Measurements from ENCODE around the gene SH2D7. TPM values are rescaled to one million over a fixed set of nuclear protein-coding genes. Genes with fewer than 3 reads are reported as not detected.

SH2D7 gene
- total and polyA plus RNA-seq, 2 experiments from 2014 or later, result 0.31 TPM; not detected in 1

DNA sequence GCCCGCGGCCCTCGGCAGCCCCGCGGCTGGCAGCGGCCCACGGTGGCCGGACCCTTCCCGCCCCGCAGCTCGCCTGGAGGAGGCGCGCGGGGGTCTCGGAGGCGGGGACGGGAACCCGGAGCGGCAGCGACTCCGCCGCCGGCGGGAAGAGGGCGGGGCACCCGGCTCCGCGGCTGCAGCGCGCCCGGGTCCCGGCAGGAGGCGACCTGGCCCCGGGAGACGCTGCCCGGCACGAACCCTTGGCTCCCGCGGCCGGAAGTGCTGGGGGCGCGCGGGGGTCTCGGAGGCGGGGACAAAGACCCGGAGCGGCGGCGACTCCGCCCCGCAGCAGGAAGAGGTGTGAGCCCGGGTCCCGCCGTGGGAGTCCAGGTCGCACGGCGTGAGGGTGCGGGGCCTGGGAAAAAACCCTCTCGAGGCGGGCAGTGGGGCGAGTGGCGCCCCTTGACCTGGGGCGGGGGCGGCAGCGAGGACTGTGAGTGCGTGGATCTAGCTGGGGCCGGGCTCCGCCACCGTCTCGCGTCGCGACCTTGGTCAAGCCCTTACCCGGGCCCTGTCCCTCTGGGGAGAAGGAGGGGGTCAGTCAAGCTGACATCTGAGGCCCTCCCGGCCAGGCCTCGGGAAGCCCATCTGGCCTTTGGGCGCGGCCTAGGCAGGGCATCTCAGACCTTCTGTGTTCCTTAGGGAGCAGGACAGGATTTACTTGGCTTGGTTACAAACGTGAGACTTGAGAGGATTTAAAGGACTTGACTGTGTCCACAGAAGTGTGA is 39.1 kb downstream of the SH2D7 start, which contains the start of gene CIB2:
Gene CIB2 (minus strand): TSS at position 151 of the 767 bp plus-strand sequence. CDS start 230 bp downstream, outside the sequence.
- Histone ChIP-seq H3F3A (replicated peaks; ENCODE audit: low read depth) (0 out of 2 replicates have a peak, but pooled peaks cover 6% of the 10 kb centered on the region), H3K27ac (ENCODE audit: low read depth) (peak within 1 kb of the TSS; percentile 64; the same call in 1 of the 2 replicates), H2AFZ (peak within 1 kb of the TSS; percentile 95), H3K27me3 (ENCODE audit: insufficient read depth) (no peaks in the 10 kb centered on the region), H3K4me1 (ENCODE audit: insufficient read depth) (peaks cover 20% of the 10 kb centered on the region; the same call in 1 of the 2 replicates), H3K79me2 (replicated peaks; ENCODE audit: insufficient read depth) (peaks cover 3% of the 10 kb centered on the region; the same call in 1 of the 2 replicates), H3K4me3 (peak within 1 kb of the TSS; percentile 86), H3K36me3 (ENCODE audit: insufficient read depth) (no peaks in the 10 kb centered on the region), H3K4me2 (peak within 1 kb of the TSS; percentile 96), H3K9me2 (ENCODE audit: insufficient read depth) (no peaks in the 10 kb centered on the region), H4K20me1 (replicated peaks; ENCODE audit: insufficient read depth) (no peaks in the 10 kb centered on the region)
- Mint-ChIP-seq H3K36me3 (ENCODE audit: low read depth) (no peaks in the 10 kb centered on the region), H3K27ac (peak within 1 kb of the TSS; percentile 80; the same call in 1 of the 2 replicates), H3K4me3 (peak within 1 kb of the TSS; percentile 83), H3K9me3 (no peaks in the 10 kb centered on the region), H3K4me1 (peaks cover 31% of the 10 kb centered on the region), H3K27me3 (ENCODE audit: insufficient read depth, low read depth, poor library complexity) (peaks cover 8% of the 10 kb centered on the region)
- no peak for TF ChIP-seq STAT1 (IDR thresholded peaks at IDR 0.05; ENCODE audit: unreplicated experiment)
- TF ChIP-seq, protein P1, sequence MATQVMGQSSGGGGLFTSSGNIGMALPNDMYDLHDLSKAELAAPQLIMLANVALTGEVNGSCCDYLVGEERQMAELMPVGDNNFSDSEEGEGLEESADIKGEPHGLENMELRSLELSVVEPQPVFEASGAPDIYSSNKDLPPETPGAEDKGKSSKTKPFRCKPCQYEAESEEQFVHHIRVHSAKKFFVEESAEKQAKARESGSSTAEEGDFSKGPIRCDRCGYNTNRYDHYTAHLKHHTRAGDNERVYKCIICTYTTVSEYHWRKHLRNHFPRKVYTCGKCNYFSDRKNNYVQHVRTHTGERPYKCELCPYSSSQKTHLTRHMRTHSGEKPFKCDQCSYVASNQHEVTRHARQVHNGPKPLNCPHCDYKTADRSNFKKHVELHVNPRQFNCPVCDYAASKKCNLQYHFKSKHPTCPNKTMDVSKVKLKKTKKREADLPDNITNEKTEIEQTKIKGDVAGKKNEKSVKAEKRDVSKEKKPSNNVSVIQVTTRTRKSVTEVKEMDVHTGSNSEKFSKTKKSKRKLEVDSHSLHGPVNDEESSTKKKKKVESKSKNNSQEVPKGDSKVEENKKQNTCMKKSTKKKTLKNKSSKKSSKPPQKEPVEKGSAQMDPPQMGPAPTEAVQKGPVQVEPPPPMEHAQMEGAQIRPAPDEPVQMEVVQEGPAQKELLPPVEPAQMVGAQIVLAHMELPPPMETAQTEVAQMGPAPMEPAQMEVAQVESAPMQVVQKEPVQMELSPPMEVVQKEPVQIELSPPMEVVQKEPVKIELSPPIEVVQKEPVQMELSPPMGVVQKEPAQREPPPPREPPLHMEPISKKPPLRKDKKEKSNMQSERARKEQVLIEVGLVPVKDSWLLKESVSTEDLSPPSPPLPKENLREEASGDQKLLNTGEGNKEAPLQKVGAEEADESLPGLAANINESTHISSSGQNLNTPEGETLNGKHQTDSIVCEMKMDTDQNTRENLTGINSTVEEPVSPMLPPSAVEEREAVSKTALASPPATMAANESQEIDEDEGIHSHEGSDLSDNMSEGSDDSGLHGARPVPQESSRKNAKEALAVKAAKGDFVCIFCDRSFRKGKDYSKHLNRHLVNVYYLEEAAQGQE (IDR thresholded peaks at IDR 0.05; ENCODE audit: unreplicated experiment), result no peak
- TF ChIP-seq, protein P2, sequence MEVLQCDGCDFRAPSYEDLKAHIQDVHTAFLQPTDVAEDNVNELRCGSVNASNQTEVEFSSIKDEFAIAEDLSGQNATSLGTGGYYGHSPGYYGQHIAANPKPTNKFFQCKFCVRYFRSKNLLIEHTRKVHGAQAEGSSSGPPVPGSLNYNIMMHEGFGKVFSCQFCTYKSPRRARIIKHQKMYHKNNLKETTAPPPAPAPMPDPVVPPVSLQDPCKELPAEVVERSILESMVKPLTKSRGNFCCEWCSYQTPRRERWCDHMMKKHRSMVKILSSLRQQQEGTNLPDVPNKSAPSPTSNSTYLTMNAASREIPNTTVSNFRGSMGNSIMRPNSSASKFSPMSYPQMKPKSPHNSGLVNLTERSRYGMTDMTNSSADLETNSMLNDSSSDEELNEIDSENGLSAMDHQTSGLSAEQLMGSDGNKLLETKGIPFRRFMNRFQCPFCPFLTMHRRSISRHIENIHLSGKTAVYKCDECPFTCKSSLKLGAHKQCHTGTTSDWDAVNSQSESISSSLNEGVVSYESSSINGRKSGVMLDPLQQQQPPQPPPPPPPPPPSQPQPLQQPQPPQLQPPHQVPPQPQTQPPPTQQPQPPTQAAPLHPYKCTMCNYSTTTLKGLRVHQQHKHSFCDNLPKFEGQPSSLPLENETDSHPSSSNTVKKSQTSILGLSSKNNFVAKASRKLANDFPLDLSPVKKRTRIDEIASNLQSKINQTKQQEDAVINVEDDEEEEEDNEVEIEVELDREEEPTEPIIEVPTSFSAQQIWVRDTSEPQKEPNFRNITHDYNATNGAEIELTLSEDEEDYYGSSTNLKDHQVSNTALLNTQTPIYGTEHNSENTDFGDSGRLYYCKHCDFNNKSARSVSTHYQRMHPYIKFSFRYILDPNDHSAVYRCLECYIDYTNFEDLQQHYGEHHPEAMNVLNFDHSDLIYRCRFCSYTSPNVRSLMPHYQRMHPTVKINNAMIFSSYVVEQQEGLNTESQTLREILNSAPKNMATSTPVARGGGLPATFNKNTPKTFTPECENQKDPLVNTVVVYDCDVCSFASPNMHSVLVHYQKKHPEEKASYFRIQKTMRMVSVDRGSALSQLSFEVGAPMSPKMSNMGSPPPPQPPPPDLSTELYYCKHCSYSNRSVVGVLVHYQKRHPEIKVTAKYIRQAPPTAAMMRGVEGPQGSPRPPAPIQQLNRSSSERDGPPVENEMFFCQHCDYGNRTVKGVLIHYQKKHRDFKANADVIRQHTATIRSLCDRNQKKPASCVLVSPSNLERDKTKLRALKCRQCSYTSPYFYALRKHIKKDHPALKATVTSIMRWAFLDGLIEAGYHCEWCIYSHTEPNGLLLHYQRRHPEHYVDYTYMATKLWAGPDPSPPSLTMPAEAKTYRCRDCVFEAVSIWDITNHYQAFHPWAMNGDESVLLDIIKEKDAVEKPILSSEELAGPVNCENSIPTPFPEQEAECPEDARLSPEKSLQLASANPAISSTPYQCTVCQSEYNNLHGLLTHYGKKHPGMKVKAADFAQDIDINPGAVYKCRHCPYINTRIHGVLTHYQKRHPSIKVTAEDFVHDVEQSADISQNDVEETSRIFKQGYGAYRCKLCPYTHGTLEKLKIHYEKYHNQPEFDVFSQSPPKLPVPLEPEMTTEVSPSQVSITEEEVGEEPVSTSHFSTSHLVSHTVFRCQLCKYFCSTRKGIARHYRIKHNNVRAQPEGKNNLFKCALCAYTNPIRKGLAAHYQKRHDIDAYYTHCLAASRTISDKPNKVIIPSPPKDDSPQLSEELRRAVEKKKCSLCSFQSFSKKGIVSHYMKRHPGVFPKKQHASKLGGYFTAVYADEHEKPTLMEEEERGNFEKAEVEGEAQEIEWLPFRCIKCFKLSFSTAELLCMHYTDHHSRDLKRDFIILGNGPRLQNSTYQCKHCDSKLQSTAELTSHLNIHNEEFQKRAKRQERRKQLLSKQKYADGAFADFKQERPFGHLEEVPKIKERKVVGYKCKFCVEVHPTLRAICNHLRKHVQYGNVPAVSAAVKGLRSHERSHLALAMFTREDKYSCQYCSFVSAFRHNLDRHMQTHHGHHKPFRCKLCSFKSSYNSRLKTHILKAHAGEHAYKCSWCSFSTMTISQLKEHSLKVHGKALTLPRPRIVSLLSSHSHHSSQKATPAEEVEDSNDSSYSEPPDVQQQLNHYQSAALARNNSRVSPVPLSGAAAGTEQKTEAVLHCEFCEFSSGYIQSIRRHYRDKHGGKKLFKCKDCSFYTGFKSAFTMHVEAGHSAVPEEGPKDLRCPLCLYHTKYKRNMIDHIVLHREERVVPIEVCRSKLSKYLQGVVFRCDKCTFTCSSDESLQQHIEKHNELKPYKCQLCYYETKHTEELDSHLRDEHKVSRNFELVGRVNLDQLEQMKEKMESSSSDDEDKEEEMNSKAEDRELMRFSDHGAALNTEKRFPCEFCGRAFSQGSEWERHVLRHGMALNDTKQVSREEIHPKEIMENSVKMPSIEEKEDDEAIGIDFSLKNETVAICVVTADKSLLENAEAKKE (CRISPR knock-in tag; IDR thresholded peaks at IDR 0.05), result no peak
- TF ChIP-seq EZH2 (IDR thresholded peaks at IDR 0.05; ENCODE audit: low read depth, unreplicated experiment), result no peak
- TF ChIP-seq JUNB (IDR thresholded peaks at IDR 0.05; ENCODE audit: unreplicated experiment), result no peak
- TF ChIP-seq CREB1 (CRISPR knock-in tag; IDR thresholded peaks at IDR 0.05; ENCODE audit: low read depth), result 0 out of 2 replicates have a peak, but pooled peaks have one; percentile 17
- TF ChIP-seq NANOG (IDR thresholded peaks at IDR 0.05; ENCODE audit: borderline replicate concordance), result no peak
- no peak for TF ChIP-seq ZNF331 (CRISPR knock-in tag; IDR thresholded peaks at IDR 0.05; ENCODE audit: low read depth)
- TF ChIP-seq, protein P3, sequence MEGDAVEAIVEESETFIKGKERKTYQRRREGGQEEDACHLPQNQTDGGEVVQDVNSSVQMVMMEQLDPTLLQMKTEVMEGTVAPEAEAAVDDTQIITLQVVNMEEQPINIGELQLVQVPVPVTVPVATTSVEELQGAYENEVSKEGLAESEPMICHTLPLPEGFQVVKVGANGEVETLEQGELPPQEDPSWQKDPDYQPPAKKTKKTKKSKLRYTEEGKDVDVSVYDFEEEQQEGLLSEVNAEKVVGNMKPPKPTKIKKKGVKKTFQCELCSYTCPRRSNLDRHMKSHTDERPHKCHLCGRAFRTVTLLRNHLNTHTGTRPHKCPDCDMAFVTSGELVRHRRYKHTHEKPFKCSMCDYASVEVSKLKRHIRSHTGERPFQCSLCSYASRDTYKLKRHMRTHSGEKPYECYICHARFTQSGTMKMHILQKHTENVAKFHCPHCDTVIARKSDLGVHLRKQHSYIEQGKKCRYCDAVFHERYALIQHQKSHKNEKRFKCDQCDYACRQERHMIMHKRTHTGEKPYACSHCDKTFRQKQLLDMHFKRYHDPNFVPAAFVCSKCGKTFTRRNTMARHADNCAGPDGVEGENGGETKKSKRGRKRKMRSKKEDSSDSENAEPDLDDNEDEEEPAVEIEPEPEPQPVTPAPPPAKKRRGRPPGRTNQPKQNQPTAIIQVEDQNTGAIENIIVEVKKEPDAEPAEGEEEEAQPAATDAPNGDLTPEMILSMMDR (conservative IDR thresholded peaks at IDR 0.05; ENCODE audit: low read depth in 2 of 2), result peak; percentile 29 to 61
- TF ChIP-seq ZNF114 (CRISPR knock-in tag; IDR thresholded peaks at IDR 0.05), result no peak
- TF ChIP-seq, protein P4, sequence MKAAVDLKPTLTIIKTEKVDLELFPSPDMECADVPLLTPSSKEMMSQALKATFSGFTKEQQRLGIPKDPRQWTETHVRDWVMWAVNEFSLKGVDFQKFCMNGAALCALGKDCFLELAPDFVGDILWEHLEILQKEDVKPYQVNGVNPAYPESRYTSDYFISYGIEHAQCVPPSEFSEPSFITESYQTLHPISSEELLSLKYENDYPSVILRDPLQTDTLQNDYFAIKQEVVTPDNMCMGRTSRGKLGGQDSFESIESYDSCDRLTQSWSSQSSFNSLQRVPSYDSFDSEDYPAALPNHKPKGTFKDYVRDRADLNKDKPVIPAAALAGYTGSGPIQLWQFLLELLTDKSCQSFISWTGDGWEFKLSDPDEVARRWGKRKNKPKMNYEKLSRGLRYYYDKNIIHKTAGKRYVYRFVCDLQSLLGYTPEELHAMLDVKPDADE (IDR thresholded peaks at IDR 0.05), result peak; percentile 46; the same call in 1 of the 2 replicates
- peak; percentile 83 for TF ChIP-seq POLR2AphosphoS5 (IDR thresholded peaks at IDR 0.05; ENCODE audit: low read depth)
- TF ChIP-seq EZH2phosphoT487 (IDR thresholded peaks at IDR 0.05; ENCODE audit: unreplicated experiment), result no peak
- DNase-seq (ENCODE audit: low spot score) (peak; percentile 90), ATAC-seq (peak; percentile 75)
